Ovary (tissue), 3 donors: ENCODE measurements around the gene AMMECR1.

Experiments
- POLR2A ChIP-seq: fragments of 450-650 bp; IDR thresholded peaks from one replicate; pipeline ENCODE4 v1.6.1; 2017; ENCODE audit warnings: antibody characterized with exemption, mild to moderate bottlenecking, moderate library complexity
- TF ChIP-seq, protein P1 (sequence below), 3 donors: fragments of 450-650 bp in 2 of 3; fragments of 200-600 bp in 1 of 3; IDR thresholded peaks; one replicate each; pipeline versions ENCODE4 v1.5.1 to v1.8.0; 2016 to 2022; ENCODE audit warnings: antibody characterized with exemption in 3 of 3, mild to moderate bottlenecking in 1 of 3
- donor health status: DM: no; HTN: no; CAD: no.

- TF ChIP-seq, protein P1, sequence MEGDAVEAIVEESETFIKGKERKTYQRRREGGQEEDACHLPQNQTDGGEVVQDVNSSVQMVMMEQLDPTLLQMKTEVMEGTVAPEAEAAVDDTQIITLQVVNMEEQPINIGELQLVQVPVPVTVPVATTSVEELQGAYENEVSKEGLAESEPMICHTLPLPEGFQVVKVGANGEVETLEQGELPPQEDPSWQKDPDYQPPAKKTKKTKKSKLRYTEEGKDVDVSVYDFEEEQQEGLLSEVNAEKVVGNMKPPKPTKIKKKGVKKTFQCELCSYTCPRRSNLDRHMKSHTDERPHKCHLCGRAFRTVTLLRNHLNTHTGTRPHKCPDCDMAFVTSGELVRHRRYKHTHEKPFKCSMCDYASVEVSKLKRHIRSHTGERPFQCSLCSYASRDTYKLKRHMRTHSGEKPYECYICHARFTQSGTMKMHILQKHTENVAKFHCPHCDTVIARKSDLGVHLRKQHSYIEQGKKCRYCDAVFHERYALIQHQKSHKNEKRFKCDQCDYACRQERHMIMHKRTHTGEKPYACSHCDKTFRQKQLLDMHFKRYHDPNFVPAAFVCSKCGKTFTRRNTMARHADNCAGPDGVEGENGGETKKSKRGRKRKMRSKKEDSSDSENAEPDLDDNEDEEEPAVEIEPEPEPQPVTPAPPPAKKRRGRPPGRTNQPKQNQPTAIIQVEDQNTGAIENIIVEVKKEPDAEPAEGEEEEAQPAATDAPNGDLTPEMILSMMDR (IDR thresholded peaks at IDR 0.05), result no peak
- TF ChIP-seq POLR2A, result no peak
Measured at GRCh38 chrX:110162867-110163266, 155.0 kb downstream of the AMMECR1 start.
